ENCODE results near the gene EGFL8. TPM values are rescaled to one million over a fixed set of nuclear protein-coding genes. Genes with fewer than 3 reads are reported as not detected.

The EGFL8 gene
- total and polyA plus RNA-seq, 9 of the 15 experiments (the other 6 are each of a cell fraction or from before 2014, with no cell fraction given) = 2.2 to 47.4 (median 14.2) TPM

DNA sequence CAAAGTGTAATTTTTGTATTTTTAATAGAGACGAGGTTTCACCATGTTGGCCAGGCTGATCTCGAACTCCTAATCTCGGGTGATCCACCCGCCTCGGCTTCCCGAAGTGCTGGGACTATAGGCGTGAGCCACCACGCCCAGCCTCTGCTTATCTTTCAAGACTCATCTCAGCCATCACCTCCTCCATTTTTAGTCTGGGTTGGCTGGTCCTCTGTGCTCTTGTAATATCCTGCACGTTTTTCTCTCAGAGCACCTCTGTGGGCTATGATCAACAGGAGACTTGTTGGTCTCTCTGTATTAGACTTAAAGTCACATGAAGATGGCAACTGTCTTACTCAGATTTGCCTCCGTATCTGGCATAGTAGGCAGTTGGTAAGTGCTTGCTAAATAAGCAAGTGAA lies 51.9 kb downstream of the EGFL8 start (continued):
- TF ChIP-seq CXXC5 (CRISPR knock-in tag; IDR thresholded peaks at IDR 0.05) (peak; percentile 60), CTBP1 (IDR thresholded peaks at IDR 0.05; ENCODE audit: borderline replicate concordance) (peak; percentile 30; the same call in 1 of the 2 replicates), MTA2 (IDR thresholded peaks at IDR 0.05; ENCODE audit: low read depth) (no peak), CTCF (IDR thresholded peaks at IDR 0.05 in 2 of 3, conservative IDR thresholded peaks at IDR 0.05 in 1 of 3; ENCODE audit: insufficient read depth in 2 of 3, low read depth in 1 of 3, low read length in 3 of 3) (no peak), YY1 (IDR thresholded peaks at IDR 0.05; ENCODE audit: borderline replicate concordance in 1 of 3, control insufficient read depth in 1 of 3, extremely low read depth in 1 of 3, insufficient read depth in 3 of 3, insufficient read length in 1 of 3, insufficient replicate concordance in 2 of 3, low read depth in 1 of 3, low read length in 2 of 3) (peak in 1 of 3 experiments; percentile 54), NCOR1 (IDR thresholded peaks at IDR 0.05) (no peak), TBP (optimal IDR thresholded peaks at IDR 0.05; ENCODE audit: low read depth, low read length) (no peak), L3MBTL2 (IDR thresholded peaks at IDR 0.05) (peak; percentile 55), ETV5 (CRISPR knock-in tag; IDR thresholded peaks at IDR 0.05; ENCODE audit: low read depth) (no peak), SETDB1 (IDR thresholded peaks at IDR 0.05; ENCODE audit: low read length) (no peak), ZNF766 (CRISPR knock-in tag; conservative IDR thresholded peaks at IDR 0.05) (peak; percentile 76), HMBOX1 (IDR thresholded peaks at IDR 0.05) (no peak), COPS2 (conservative IDR thresholded peaks at IDR 0.05) (no peak), IRF2 (CRISPR knock-in tag; IDR thresholded peaks at IDR 0.05) (no peak), SRSF7 (optimal IDR thresholded peaks at IDR 0.05; ENCODE audit: low read depth, low read length) (no peak), CBFA2T3 (IDR thresholded peaks at IDR 0.05) (peak; percentile 44; the same call in 1 of the 2 replicates), BRF2 (IDR thresholded peaks at IDR 0.05; ENCODE audit: borderline replicate concordance, insufficient read depth, insufficient read length) (no peak), ZFX (CRISPR knock-in tag; IDR thresholded peaks at IDR 0.05) (no peak), CEBPB (tag; IDR thresholded peaks at IDR 0.05) (no peak), STAT5B (CRISPR knock-in tag; IDR thresholded peaks at IDR 0.05) (no peak), ZNF707 (CRISPR knock-in tag; conservative IDR thresholded peaks at IDR 0.05) (no peak), ZNF75A (CRISPR knock-in tag; IDR thresholded peaks at IDR 0.05) (no peak), UBTF (IDR thresholded peaks at IDR 0.05; ENCODE audit: borderline replicate concordance in 1 of 2, low read depth in 2 of 2, low read length in 2 of 2) (no peak), SMAD4 (CRISPR knock-in tag; conservative IDR thresholded peaks at IDR 0.05) (0 out of 2 replicates have a peak, but pooled peaks have one; percentile 39), CBFB (CRISPR knock-in tag; IDR thresholded peaks at IDR 0.05) (no peak)

All from K562 (cell line).